Suprapubic skin (tissue), 4 donors: ENCODE measurements around the gene GALE. TPM values are rescaled to one million over a fixed set of nuclear protein-coding genes. Genes with fewer than 3 reads are reported as not detected.

ENCODE experiments used
- DNase-seq, 2 donors: peaks; one replicate each; pipeline ENCODE4 v3.0.0-alpha.2; 2019; ENCODE audit warnings: low spot score in 2 of 2
- H3K27ac ChIP-seq: fragments of 200-600 bp; sonication (generic); one replicate; pipeline ENCODE4 v1.5.1; 2019
- H3K27me3 ChIP-seq: fragments of 200-600 bp; sonication (generic); one replicate; pipeline ENCODE4 v1.5.1; 2019
- H3K36me3 ChIP-seq: fragments of 200-600 bp; sonication (generic); one replicate; pipeline ENCODE4 v1.5.1; 2019
- H3K4me1 ChIP-seq: fragments of 200-600 bp; sonication (generic); one replicate; pipeline ENCODE4 v1.5.1; 2019
- H3K4me3 ChIP-seq: fragments of 200-600 bp; sonication (generic); one replicate; pipeline ENCODE4 v1.5.1; 2019; ENCODE audit warnings: mild to moderate bottlenecking
- H3K9me3 ChIP-seq: fragments of 200-600 bp; sonication (generic); one replicate; pipeline ENCODE4 v1.5.1; 2019
- CTCF ChIP-seq, 2 donors: fragments of 200-600 bp in 1 of 2; fragments of 450-650 bp in 1 of 2; sonication (generic) in 1 of 2; IDR thresholded peaks; one replicate each; pipeline ENCODE4 v1.5.1; 2016 to 2019; ENCODE audit warnings: antibody characterized with exemption in 2 of 2, mild to moderate bottlenecking in 1 of 2, moderate library complexity in 1 of 2
- EP300 ChIP-seq: sonication (generic); formaldehyde crosslinking; IDR thresholded peaks from one replicate; pipeline ENCODE4 v1.6.1; 2017; ENCODE audit warnings: antibody characterized with exemption
- POLR2A ChIP-seq, 2 donors: fragments of 450-650 bp; IDR thresholded peaks; one replicate each; pipeline ENCODE4 v1.6.1; 2017; ENCODE audit warnings: antibody characterized with exemption in 2 of 2, mild to moderate bottlenecking in 2 of 2, moderate library complexity in 2 of 2
- POLR2AphosphoS5 ChIP-seq, 3 donors: sonication (generic); formaldehyde crosslinking; IDR thresholded peaks; one replicate each; pipeline ENCODE4 v1.6.1; 2017; ENCODE audit warnings: antibody characterized with exemption in 3 of 3
- WGBS: methylation state at CpG from one replicate; pipeline ENCODE4 v1.1.5; 2018; 5-methylcytosine and 5-hydroxymethylcytosine counted together
- total RNA-seq, 4 donors: library from RNA; depleted of rRNA; stranded (reverse); fragments of >200 nt; gene quantifications; one replicate each; pipeline ENCODE4 v1.1.0, GENCODE V29; 2016

GALE gene
- total RNA-seq, 4 donors from 2014 or later = 15.4 to 26.6 (median 16.9) TPM

- peak; percentile 82 to 92 for TF ChIP-seq CTCF (IDR thresholded peaks at IDR 0.05)
- no peak for TF ChIP-seq POLR2AphosphoS5 (IDR thresholded peaks at IDR 0.05)
- no peak for TF ChIP-seq EP300
- no peak for TF ChIP-seq POLR2A (IDR thresholded peaks at IDR 0.05)
- Histone ChIP-seq H3K4me3 (no peak overlapping the region), H3K27me3 (no peaks in the 10 kb centered on the region), H3K27ac (no peak overlapping the region), H3K4me1 (peaks cover 13% of the 10 kb centered on the region), H3K9me3 (no peaks in the 10 kb centered on the region), H3K36me3 (peaks cover 15% of the 10 kb centered on the region)
- 12% methylated on average over 14 of the region's 14 CpGs for WGBS
- DNase-seq = peak; percentile 90 to 96
These were observed 28.3 kb downstream of the GALE start for GRCh38 chr1:23772049-23772853.

GRCh38 chr1:23768733-23769132, 31.8 kb downstream of the GALE start:
- peaks cover 6% of the 10 kb centered on the region for H3K4me1 ChIP-seq
- no peak overlapping the region for H3K4me3 ChIP-seq
- H3K27me3 ChIP-seq = no peaks in the 10 kb centered on the region
- no peak for TF ChIP-seq POLR2AphosphoS5 (IDR thresholded peaks at IDR 0.05)
- no peak for TF ChIP-seq CTCF (IDR thresholded peaks at IDR 0.05)
- TF ChIP-seq POLR2A (IDR thresholded peaks at IDR 0.05) = no peak
- TF ChIP-seq EP300 = no peak
- DNase-seq = no peak
- WGBS = 81% methylated on average over 5 of the region's 5 CpGs
- no peak overlapping the region for H3K27ac ChIP-seq
- no peaks in the 10 kb centered on the region for H3K9me3 ChIP-seq
- H3K36me3 ChIP-seq = peaks cover 29% of the 10 kb centered on the region

GRCh38 chr1:23763041-23763577, 37.4 kb downstream of the GALE start:
- WGBS = 81% methylated on average over 7 of the region's 7 CpGs
- no peak for DNase-seq
- no peak overlapping the region for H3K27ac ChIP-seq
- H3K4me1 ChIP-seq = no peaks in the 10 kb centered on the region
- no peak for TF ChIP-seq CTCF (IDR thresholded peaks at IDR 0.05)
- no peak for TF ChIP-seq POLR2AphosphoS5 (IDR thresholded peaks at IDR 0.05)
- no peak for TF ChIP-seq POLR2A (IDR thresholded peaks at IDR 0.05)
- no peak for TF ChIP-seq EP300
- H3K4me3 ChIP-seq = no peak overlapping the region
- H3K9me3 ChIP-seq = no peaks in the 10 kb centered on the region
- peaks cover 60% of the 10 kb centered on the region for H3K36me3 ChIP-seq
- H3K27me3 ChIP-seq = no peaks in the 10 kb centered on the region

GRCh38 chr1:23759277-23759676, 41.3 kb downstream of the GALE start:
- Histone ChIP-seq H3K4me1 (no peaks in the 10 kb centered on the region), H3K27ac (no peak overlapping the region), H3K27me3 (no peaks in the 10 kb centered on the region), H3K36me3 (peaks cover 84% of the 10 kb centered on the region), H3K9me3 (no peaks in the 10 kb centered on the region), H3K4me3 (no peak overlapping the region)
- 29% methylated on average over 4 of the region's 4 CpGs for WGBS
- TF ChIP-seq POLR2A (IDR thresholded peaks at IDR 0.05) (no peak), EP300 (no peak), CTCF (IDR thresholded peaks at IDR 0.05) (no peak), POLR2AphosphoS5 (IDR thresholded peaks at IDR 0.05) (no peak)
- no peak for DNase-seq

GRCh38 chr1:23757812-23758211, 42.7 kb downstream of the GALE start:
- H3K36me3 ChIP-seq = peaks cover 91% of the 10 kb centered on the region
- TF ChIP-seq POLR2A (IDR thresholded peaks at IDR 0.05) (no peak), CTCF (IDR thresholded peaks at IDR 0.05) (no peak), POLR2AphosphoS5 (IDR thresholded peaks at IDR 0.05) (no peak), EP300 (no peak)

More at GRCh38 chr1:23757812-23758211, 42.7 kb downstream of the GALE start:
- no peaks in the 10 kb centered on the region for H3K27me3 ChIP-seq
- WGBS = 84% methylated on average over 1 of the region's 1 CpG
- no peak for DNase-seq
- H3K4me1 ChIP-seq = no peaks in the 10 kb centered on the region
- no peak overlapping the region for H3K27ac ChIP-seq
- no peaks in the 10 kb centered on the region for H3K9me3 ChIP-seq
- no peak overlapping the region for H3K4me3 ChIP-seq
